GM19023 (cell line): ENCODE results near the gene SYDE2.

ENCODE experiments used
- ATAC-seq: cut with Tn5 transposase; IDR thresholded peaks from one replicate; pipeline ENCODE4 v1.9.1; 2021; ENCODE audit warnings: mild to moderate bottlenecking, moderate library complexity; ENCODE audit not compliant: unreplicated experiment

Gene SYDE2

DNA sequence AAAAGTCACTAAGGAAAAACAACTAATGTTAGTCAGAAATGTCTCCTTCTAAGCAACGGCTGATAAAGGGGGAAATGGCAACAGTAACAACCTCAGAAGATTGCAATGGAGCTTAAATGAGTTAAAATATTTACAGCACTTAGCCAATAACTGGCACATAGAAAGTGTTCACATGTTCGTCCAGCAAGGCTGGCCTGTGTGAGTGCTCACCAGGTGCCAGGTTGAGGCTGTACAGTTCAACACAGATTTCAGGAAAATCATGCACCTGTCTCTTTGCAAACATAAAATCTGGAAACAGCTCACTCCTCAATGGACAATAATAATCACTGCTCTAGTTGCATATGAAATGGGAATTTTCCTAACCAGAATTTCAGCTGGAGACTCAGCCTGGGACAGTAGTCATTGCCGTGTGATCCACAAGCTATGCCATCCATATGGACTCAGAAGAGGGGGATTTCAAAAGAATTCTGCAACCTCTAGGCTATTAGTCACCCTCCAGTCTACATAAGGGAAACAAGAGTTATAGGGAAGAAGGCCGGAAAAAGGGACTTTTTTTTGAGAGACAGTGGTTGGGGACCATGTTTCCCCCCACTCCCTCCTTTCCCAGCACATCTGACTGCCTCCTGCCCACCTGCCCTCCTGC is 68.6 kb downstream of the SYDE2 start:
- ATAC-seq: no peak

DNA sequence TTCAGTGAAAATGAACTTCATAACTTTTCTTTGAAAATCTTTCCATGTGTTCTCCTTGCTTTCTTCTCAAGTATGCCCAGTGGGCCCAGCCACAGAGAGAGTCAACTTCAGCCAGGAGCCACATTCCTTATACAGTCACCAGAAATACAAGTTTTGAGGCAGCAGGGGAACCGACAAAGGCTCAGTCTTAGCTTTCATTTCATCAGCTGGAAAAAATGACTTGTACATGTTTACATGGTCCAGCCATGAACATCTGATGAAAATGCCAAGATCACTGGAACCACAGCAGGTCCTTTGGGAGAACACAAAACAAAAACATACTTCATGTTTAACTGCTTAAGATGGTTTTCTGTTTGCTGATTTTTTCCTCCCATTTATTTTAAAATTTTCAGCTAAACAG is 72.5 kb downstream of the SYDE2 start:
- no peak for ATAC-seq

DNA sequence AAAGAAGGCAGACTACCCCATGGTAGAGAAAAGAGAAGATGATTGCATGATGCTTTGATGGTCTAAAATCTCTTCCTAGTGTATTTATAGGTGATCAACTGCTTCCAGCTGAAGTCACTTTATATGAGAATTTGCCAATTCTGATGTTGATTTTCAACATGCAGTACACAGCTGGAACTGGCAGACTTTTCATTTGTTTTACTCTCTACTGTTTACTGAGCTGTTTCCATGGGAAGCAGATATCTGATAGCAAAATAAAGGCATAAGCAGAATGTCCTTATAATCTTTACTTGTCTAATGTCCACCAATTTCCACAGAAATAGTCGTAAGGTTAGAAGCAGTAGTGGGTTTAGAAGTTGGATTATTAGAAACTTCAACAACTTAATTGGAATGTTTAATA is 74.9 kb downstream of the SYDE2 start:
- no peak for ATAC-seq

DNA sequence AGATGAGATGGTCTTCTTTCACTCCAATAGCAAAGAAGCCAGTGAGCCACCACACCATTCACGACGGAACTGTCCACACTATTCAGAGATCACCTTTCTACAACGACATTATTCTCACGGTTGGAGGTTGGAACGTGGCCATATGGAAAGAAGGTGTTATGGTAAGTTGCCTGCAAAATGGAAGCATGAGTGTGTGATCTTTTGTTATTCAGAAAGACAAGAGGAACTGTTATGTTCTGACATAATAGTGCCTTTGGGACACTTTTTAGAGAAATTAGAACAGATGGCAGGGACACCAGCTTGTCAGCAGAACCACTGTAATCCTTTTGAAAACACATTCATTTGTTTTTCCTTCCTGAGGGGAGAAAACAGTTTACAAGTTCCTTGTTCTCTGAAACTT is 76.7 kb downstream of the SYDE2 start:
- ATAC-seq: no peak

- ATAC-seq: no peak
These were observed 78.6 kb downstream of the SYDE2 start for GRCh38 chr1:85122169-85122568.

DNA sequence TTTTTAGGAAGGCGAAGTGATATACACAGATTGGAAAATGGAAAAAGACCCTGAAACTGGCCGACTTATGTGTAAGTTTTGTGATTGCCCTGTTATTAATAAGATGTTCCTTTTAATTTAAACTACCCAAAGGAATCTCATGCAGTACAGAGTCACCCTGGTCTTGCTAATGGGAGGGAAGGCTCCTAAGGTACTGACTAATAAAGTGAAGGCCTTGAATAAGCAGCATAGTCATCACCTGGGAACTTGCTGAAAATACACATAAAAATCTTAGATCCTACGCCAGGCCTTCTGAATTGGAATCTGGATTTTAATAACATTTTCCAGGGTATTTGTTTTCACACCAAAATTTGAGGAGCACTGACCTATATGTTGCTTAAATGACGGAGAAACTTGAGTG is 79.1 kb downstream of the SYDE2 start:
- ATAC-seq: no peak

- ATAC-seq: no peak
These were observed 82.1 kb downstream of the SYDE2 start for GRCh38 chr1:85118751-85119150.

- no peak for ATAC-seq
These were observed 84.0 kb downstream of the SYDE2 start for GRCh38 chr1:85116856-85117255.

DNA sequence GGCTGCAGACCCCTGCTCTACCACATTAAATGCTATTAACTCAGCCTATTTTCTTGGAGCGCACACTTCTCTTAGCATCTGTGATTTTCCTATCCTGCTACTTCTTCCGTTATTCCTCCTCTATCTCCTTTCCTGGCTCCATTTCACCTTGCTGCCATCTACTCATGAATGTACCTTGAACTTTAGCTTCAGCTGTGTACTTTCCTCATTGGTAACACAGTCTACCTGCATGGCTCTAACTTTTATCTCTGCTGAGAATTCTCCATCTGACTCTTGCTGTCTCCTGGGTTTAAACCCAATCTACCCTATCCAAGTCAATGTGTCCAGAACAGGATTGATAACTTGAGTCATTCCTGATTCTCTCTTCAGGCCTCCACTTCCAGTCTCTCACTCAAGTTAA is 84.9 kb downstream of the SYDE2 start:
- ATAC-seq: no peak

GRCh38 chr1:85111695-85112094 is 89.1 kb downstream of the SYDE2 start:
- ATAC-seq: no peak

DNA sequence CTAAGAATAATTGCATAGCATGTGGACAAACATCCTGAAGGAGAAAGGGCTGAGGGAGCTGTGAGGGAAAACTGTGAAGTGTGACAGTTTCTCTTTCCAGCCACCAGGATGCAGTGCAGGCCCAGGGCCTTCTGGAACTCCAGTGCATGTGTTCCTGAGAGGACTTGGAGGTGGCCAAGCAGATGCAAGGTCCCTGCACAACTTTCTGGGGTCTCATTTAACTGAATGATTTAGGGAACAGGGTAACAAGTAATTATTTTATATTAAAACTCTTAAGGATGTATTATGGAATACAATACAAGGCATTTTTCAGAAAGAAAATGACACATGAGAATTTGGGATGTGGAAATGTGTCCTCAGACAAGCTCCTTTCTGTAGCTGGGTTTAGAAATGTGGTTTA is 91.3 kb downstream of the SYDE2 start:
- ATAC-seq: no peak
